Ovary (tissue), 9 donors: ENCODE measurements around the gene MAG. TPM values are rescaled to one million over a fixed set of nuclear protein-coding genes. Genes with fewer than 3 reads are reported as not detected.

ENCODE experiments used
- DNase-seq, 5 donors: peaks; one replicate each; pipeline ENCODE4 v3.0.0-alpha.2; 2019 to 2020
- H3K27ac ChIP-seq, 2 donors: fragments of 200-600 bp; one replicate each; pipeline versions ENCODE4 v1.5.1 to v1.8.0; 2019 to 2022
- H3K27me3 ChIP-seq: fragments of 200-600 bp; one replicate; pipeline ENCODE4 v1.8.0; 2022
- H3K36me3 ChIP-seq: fragments of 200-600 bp; sonication (generic); one replicate; pipeline ENCODE4 v1.5.1; 2019
- H3K4me1 ChIP-seq: one replicate; pipeline ENCODE4 v1.8.1; 2013; ENCODE audit warnings: mild to moderate bottlenecking, moderate library complexity; ENCODE audit not compliant: insufficient read depth
- H3K4me3 ChIP-seq: fragments of 200-600 bp; sonication (generic); one replicate; pipeline ENCODE4 v1.5.1; 2017
- H3K9me3 ChIP-seq, 2 donors: fragments of 200-600 bp in 1 of 2; sonication (generic) in 1 of 2; one replicate each; pipeline versions ENCODE4 v1.5.1 to v1.8.1; 2013 to 2019; ENCODE audit warnings: mild to moderate bottlenecking in 1 of 2, moderate library complexity in 1 of 2
- EP300 ChIP-seq: sonication (generic); formaldehyde crosslinking; IDR thresholded peaks from one replicate; pipeline ENCODE4 v1.6.1; 2017; ENCODE audit warnings: antibody characterized with exemption
- POLR2A ChIP-seq: fragments of 450-650 bp; IDR thresholded peaks from one replicate; pipeline ENCODE4 v1.6.1; 2017; ENCODE audit warnings: antibody characterized with exemption, mild to moderate bottlenecking, moderate library complexity
- WGBS, 3 donors: extraction: QIAGEN DNeasy Blood & Tissue Kit in 1 of 3; methylation state at CpG; one replicate each; pipeline versions ENCODE4 v1.1.5 to v1.1.7; 2013 to 2017; 5-methylcytosine and 5-hydroxymethylcytosine counted together
- intact Hi-C, 4 donors: fragments of 100-400 bp; cut with DNase I; formaldehyde crosslinking; loops; one replicate each; pipeline versions ENCODE4 v1.11.0 to v1.15.1; 2022 to 2023
- polyA plus RNA-seq, 2 donors: library from polyadenylated mRNA; stranded (reverse); fragments of 200-250 nt in 1 of 2; fragments of 350-450 nt in 1 of 2; fragmentation: Illumina TruSeq in 1 of 2; extraction: RNeasy Lipid Tissue Mini Kit (QIAGEN cat#74804) in 1 of 2; gene quantifications; one replicate each; pipeline ENCODE4 v1.2.3, GENCODE V29; 2013 to 2014
- total RNA-seq, 7 donors: library from RNA; depleted of rRNA in 2 of 7; stranded (reverse); fragments of >200 nt in 2 of 7; fragmentation: NEBNext Ultra II Directional in 3 of 7; extraction: Animal tissue kit (Norgen Biotek cat#: 25700) in 3 of 7; gene quantifications; one replicate each; pipeline versions ENCODE4 v1.1.0 to v1.2.4, GENCODE V29; 2016 to 2023
- TF ChIP-seq, protein P1 (sequence below), 3 donors: fragments of 450-650 bp in 2 of 3; fragments of 200-600 bp in 1 of 3; IDR thresholded peaks; one replicate each; pipeline versions ENCODE4 v1.5.1 to v1.8.0; 2016 to 2022; ENCODE audit warnings: antibody characterized with exemption in 3 of 3, mild to moderate bottlenecking in 1 of 3
- donor health status: DM: no; HTN: no; CAD: no; lungs with moderate emphysema.
- donor health status: DM: no; HTN: no; CAD: no.
- donor health status: Bipolar disorder and iron deficiency.
- donor health status: DM: yes; HTN: yes; CAD: no.
- donor health status: DM: no; HTN: no; CAD: no.
- donor health status: DM: yes; HTN: yes; CAD: no.

The MAG gene
- total and polyA plus RNA-seq, 9 donors = 1.1 to 146 (median 94.2) TPM

DNA sequence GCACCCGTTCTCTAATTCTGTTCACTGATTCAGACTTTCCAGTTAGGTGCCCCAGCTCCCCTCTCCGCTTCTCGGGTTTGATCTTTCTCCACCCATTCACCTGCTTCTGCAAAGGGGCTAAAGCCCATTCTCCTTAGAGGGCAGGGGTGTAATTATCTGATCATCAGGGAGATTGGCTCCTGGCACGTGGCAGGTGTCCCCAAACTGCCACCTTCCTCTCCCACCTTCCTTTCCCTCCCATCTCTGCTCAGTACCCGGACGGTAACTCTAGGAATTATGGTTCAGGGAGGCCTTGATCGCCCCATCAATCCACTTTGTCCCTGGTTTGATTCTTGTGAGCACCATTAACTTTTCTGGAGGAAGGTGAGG, 56.0 kb downstream of the MAG start:
- Histone ChIP-seq H3K9me3 (no peaks in the 10 kb centered on the region), H3K4me1 (peaks cover 3% of the 10 kb centered on the region), H3K27me3 (no peaks in the 10 kb centered on the region), H3K36me3 (no peaks in the 10 kb centered on the region), H3K27ac (no peak overlapping the region), H3K4me3 (no peak overlapping the region)
- intact Hi-C loops = loop anchor here in 3 of 4 donors (5.0 to 10.0 kb wide), 3 partner anchors 73 to 147 kb away; partner anchors contain the start of gene KRTDAP (in 1 of the 3)
- TF ChIP-seq, protein P1, sequence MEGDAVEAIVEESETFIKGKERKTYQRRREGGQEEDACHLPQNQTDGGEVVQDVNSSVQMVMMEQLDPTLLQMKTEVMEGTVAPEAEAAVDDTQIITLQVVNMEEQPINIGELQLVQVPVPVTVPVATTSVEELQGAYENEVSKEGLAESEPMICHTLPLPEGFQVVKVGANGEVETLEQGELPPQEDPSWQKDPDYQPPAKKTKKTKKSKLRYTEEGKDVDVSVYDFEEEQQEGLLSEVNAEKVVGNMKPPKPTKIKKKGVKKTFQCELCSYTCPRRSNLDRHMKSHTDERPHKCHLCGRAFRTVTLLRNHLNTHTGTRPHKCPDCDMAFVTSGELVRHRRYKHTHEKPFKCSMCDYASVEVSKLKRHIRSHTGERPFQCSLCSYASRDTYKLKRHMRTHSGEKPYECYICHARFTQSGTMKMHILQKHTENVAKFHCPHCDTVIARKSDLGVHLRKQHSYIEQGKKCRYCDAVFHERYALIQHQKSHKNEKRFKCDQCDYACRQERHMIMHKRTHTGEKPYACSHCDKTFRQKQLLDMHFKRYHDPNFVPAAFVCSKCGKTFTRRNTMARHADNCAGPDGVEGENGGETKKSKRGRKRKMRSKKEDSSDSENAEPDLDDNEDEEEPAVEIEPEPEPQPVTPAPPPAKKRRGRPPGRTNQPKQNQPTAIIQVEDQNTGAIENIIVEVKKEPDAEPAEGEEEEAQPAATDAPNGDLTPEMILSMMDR (IDR thresholded peaks at IDR 0.05) = no peak
- TF ChIP-seq POLR2A (no peak), EP300 (no peak)
- peak in 1 of 5 donors; percentile 7 for DNase-seq
- WGBS, 3 donors = 82% methylated on average over 7 of the region's 7 CpGs

DNA sequence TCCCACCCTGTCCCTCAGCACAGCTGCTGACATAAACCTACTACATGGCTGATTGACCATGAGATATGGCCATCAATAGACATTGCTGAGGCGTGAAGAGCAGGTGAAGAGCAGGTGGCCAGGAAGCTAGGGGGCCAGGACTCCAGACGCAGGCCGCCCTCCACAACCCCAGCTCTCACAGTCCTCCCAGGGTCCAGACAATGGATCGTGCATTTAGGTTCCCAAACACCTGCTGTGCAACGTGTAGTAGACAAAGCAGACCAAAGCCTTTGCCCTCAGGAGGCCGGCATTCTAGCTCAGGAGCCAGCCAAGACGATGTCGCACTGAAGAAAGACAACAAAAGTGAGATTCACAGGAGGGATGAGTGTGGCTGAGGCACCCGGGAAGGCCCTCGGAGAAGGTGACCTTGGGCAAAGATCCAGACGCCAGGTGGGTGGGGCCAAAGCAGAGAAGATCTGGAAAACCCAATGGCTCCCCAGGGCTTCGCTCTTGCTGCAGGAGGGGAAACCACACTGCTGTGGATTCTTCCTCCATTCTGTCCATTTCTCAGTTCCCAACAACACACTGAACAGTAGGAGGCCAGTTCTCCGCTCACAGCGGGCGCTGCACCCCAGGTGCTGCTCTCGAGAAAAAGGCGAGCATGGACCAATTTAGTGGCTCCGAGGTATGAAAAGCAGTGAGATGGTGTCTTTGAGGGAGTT, 57.1 kb downstream of the MAG start:
- intact Hi-C loops = loop anchor here in 3 of 4 donors (5.0 to 10.0 kb wide), 3 partner anchors 74 to 146 kb away; partner anchors contain the start of gene KRTDAP (in 1 of the 3)
- no peaks in the 10 kb centered on the region for H3K27me3 ChIP-seq

DNA sequence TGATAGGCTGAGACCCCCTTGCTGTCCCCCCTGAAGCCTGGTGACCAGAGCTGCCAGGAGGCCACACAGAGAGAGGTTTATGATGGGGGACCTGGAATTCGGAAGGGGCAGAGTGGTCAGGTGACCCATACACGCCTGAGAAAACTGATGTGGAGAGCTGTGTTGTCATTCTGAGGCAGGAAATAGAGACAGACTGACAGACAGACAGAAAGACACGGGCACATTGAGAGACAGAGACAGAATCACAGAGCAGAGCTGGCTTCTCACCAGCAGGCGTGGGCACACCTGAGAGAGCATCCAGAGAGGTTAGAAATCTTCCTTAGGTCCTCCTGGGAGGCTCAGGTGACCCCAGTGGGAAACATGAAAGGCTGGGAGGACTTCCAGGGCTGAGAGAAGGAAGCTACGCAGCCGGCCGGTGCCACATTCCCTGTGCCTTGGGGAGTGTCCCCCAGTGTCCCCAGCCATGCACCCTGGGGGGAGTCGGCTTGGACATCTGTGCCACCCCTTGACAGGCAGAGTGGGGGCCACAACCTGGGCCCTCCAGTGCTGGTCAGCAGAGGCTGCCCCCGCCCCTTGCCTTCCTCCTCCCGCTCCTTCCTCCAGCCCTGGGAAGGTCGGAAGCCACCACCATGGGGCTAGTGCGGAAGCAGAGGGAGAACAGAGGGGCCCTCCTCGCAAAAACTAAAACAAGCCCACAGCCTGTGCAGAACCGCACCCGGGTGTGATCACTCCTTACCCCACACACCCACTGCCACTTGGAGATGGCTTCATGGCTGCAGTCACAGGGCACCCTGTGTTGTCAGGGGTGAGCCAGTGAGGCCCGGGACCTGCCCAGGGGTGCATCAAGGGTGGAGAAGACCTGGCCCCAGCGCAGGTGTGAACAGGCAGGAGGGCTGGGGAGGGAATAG, 57.9 kb downstream of the MAG start:
- peak in 4 of 5 donors; percentile 19 to 41 (median 29) for DNase-seq

More for the DNA sequence above, 57.1 kb downstream of the MAG start:
- H3K27ac ChIP-seq = peak overlapping the region in 1 of 2 donors; percentile 72
- H3K36me3 ChIP-seq = no peaks in the 10 kb centered on the region
- DNase-seq = peak; percentile 86 to 88 (median 86)
- TF ChIP-seq EP300 (no peak), POLR2A (no peak)
- TF ChIP-seq, protein P1 (IDR thresholded peaks at IDR 0.05) = no peak
- peaks cover 3% of the 10 kb centered on the region for H3K4me1 ChIP-seq
- no peaks in the 10 kb centered on the region for H3K9me3 ChIP-seq
- H3K4me3 ChIP-seq = no peak overlapping the region
- WGBS, 3 donors = 40 to 57% (median 50%) methylated on average over 18 of the region's 18 CpGs

DNA sequence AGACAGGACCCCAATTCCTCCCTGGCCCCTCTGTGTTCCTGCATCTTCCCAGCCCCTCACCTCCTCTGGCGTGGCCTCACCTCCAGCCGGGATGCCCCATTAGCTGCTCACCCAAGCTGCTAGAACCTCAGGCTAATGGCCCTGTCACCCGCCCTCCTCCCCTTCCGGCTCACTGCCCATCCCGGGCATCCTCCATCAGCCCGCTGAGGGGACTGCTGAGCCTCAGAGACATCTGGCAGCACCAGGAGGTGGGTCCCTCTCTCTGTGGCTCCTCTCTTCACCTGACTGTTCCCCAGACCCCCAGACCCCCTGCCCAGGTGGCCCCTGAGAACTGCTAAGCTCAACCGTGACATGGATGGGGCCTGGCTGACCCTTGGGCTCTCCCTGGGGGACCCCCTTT, 58.6 kb downstream of the MAG start:
- TF ChIP-seq EP300 (no peak), POLR2A (no peak)
- TF ChIP-seq, protein P1 (IDR thresholded peaks at IDR 0.05) = no peak
- peak; percentile 11 to 35 (median 23) for DNase-seq
- intact Hi-C loops = loop anchor here in 3 of 4 donors (5.0 to 10.0 kb wide), 3 partner anchors 78 to 147 kb away; partner anchors contain the start of gene KRTDAP (in 1 of the 3)
- Histone ChIP-seq H3K9me3 (no peaks in the 10 kb centered on the region), H3K4me3 (no peak overlapping the region), H3K4me1 (peaks cover 3% of the 10 kb centered on the region), H3K36me3 (no peaks in the 10 kb centered on the region), H3K27me3 (no peaks in the 10 kb centered on the region), H3K27ac (peak overlapping the region in 1 of 2 donors; percentile 72)
- 73 to 86% (median 78%) methylated on average over 7 of the region's 7 CpGs for WGBS, 3 donors

More for the DNA sequence above, 57.9 kb downstream of the MAG start:
- intact Hi-C loops = loop anchor here (5.0 to 10.0 kb wide), 4 partner anchors 75 to 147 kb away; partner anchors contain the start of gene KRTDAP (in 2 of the 4)
- TF ChIP-seq, protein P1 (IDR thresholded peaks at IDR 0.05) = no peak
- no peak for TF ChIP-seq POLR2A
- TF ChIP-seq EP300 = no peak
- H3K4me3 ChIP-seq = no peak overlapping the region
- 40 to 57% (median 54%) methylated on average over 14 to 17 of the region's 17 CpGs for WGBS, 3 donors
- H3K27ac ChIP-seq = peak overlapping the region in 1 of 2 donors; percentile 72
- no peaks in the 10 kb centered on the region for H3K36me3 ChIP-seq
- no peaks in the 10 kb centered on the region for H3K27me3 ChIP-seq
- H3K4me1 ChIP-seq = peaks cover 3% of the 10 kb centered on the region
- H3K9me3 ChIP-seq = no peaks in the 10 kb centered on the region
